IMR-90 (cell line): ENCODE results near the gene RAPGEF3. TPM values are rescaled to one million over a fixed set of nuclear protein-coding genes. Genes with fewer than 3 reads are reported as not detected.

Experiments used
- ATAC-seq: fragments of 200-7000 bp; cut with Tn5 transposase; 2 replicates; pipeline ENCODE4 v1.9.1; 2020; ENCODE audit warnings: low read depth, mild to moderate bottlenecking, moderate library complexity
- BruUV-seq: library from RNA; stranded (reverse); fragments of 400-500 nt; replicated peaks from 2 replicates; lab custom pipeline; 2021; lab: Mats Ljungman, UMichigan
- CTCF ChIA-PET: fragments of 300-600 bp; formaldehyde crosslinking; extraction: SDS; loops from one replicate; lab custom pipeline; 2021; ENCODE audit warnings: antibody characterized with exemption; lab: Yijun Ruan, JAX
- POLR2A ChIA-PET: fragments of 300-600 bp; sonication (Branson Sonifier 250); formaldehyde crosslinking; loops from one replicate; lab custom pipeline; 2022; ENCODE audit warnings: antibody characterized with exemption; ENCODE audit not compliant: unreplicated experiment; lab: Charles Lee
- DNase-seq: peaks from one replicate; pipeline ENCODE4 v3.0.0; 2013
- H2AFZ ChIP-seq: replicated peaks from 2 replicates; pipeline ENCODE3; 2013; ENCODE audit warnings: low read length, mild to moderate bottlenecking; ENCODE audit not compliant: poor library complexity
- H2AK5ac ChIP-seq: 2 replicates; pipeline ENCODE4 v1.6.1; 2013; ENCODE audit warnings: low read depth, low read length, inconsistent platforms
- H2AK9ac ChIP-seq: replicated peaks from 2 replicates; pipeline ENCODE3; 2013; ENCODE audit warnings: mild to moderate bottlenecking, low read depth, low read length, moderate library complexity; ENCODE audit not compliant: poor library complexity
- H2BK120ac ChIP-seq: 2 replicates; pipeline ENCODE4 v1.6.1; 2013; ENCODE audit warnings: low read depth, low read length, inconsistent platforms
- H2BK15ac ChIP-seq: 3 replicates; pipeline ENCODE4 v1.6.1; 2013; ENCODE audit warnings: low read depth, low read length, inconsistent platforms
- H2BK20ac ChIP-seq: 2 replicates; pipeline ENCODE4 v1.6.1; 2013; ENCODE audit warnings: low read depth, mild to moderate bottlenecking, inconsistent platforms, low read length, moderate library complexity
- H2BK5ac ChIP-seq: 2 replicates; pipeline ENCODE4 v1.6.1; 2013; ENCODE audit warnings: mild to moderate bottlenecking, low read depth, low read length, inconsistent platforms; ENCODE audit not compliant: poor library complexity, severe bottlenecking
- H3K14ac ChIP-seq: replicated peaks from 2 replicates; pipeline ENCODE4 v1.6.1; 2013; ENCODE audit warnings: low read depth, low read length, inconsistent platforms
- H3K18ac ChIP-seq: 2 replicates; pipeline ENCODE4 v1.6.1; 2013; ENCODE audit warnings: low read depth, low read length, control low read depth
- H3K23ac ChIP-seq: 2 replicates; pipeline ENCODE4 v1.6.1; 2013; ENCODE audit warnings: low read depth, low read length, inconsistent platforms
- H3K27ac ChIP-seq: 2 replicates; pipeline ENCODE4 v1.5.1; 2013; ENCODE audit warnings: mild to moderate bottlenecking, control low read depth, low read length; ENCODE audit not compliant: insufficient read depth
- H3K27me3 ChIP-seq: 2 replicates; pipeline ENCODE4 v1.6.1; 2013; ENCODE audit warnings: low read length; ENCODE audit not compliant: control insufficient read depth, insufficient read depth
- H3K36me3 ChIP-seq: 2 replicates; pipeline ENCODE4 v1.6.1; 2013; ENCODE audit warnings: low read length, mixed read lengths; ENCODE audit not compliant: control insufficient read depth, insufficient read depth
- H3K4ac ChIP-seq: 2 replicates; pipeline ENCODE4 v1.6.1; 2013; ENCODE audit warnings: low read depth, low read length, inconsistent platforms
- H3K4me1 ChIP-seq: 2 replicates; pipeline ENCODE4 v1.6.1; 2013; ENCODE audit warnings: low read length, mixed read lengths; ENCODE audit not compliant: control insufficient read depth, insufficient read depth
- H3K4me2 ChIP-seq: 2 replicates; pipeline ENCODE4 v1.6.1; 2013; ENCODE audit warnings: low read depth, mild to moderate bottlenecking, control low read depth, low read length, moderate library complexity
- H3K4me3 ChIP-seq: 2 replicates; pipeline ENCODE4 v1.5.1; 2013; ENCODE audit warnings: low read depth, mild to moderate bottlenecking, control low read depth, low read length, moderate library complexity; ENCODE audit not compliant: insufficient read depth
- H3K56ac ChIP-seq: 2 replicates; pipeline ENCODE4 v1.6.1; 2013; ENCODE audit warnings: low read length, inconsistent platforms; ENCODE audit not compliant: insufficient read depth; ENCODE audit errors: extremely low read depth
- H3K79me1 ChIP-seq, 2 experiments: 2 replicates each; pipeline ENCODE4 v1.6.1; 2013; ENCODE audit warnings: low read length in 2 of 2, inconsistent platforms in 1 of 2, low read depth in 1 of 2
- H3K9ac ChIP-seq: 2 replicates; pipeline ENCODE4 v1.6.1; 2013; ENCODE audit warnings: low read depth, low read length, control low read depth
- H3K9me1 ChIP-seq: 2 replicates; pipeline ENCODE4 v1.6.1; 2013; ENCODE audit warnings: low read length, inconsistent platforms; ENCODE audit not compliant: insufficient read depth
- H3K9me3 ChIP-seq: 2 replicates; pipeline ENCODE4 v1.6.1; 2013; ENCODE audit warnings: low read length; ENCODE audit not compliant: control insufficient read depth, insufficient read depth
- H4K20me1 ChIP-seq: 2 replicates; pipeline ENCODE4 v1.6.1; 2013; ENCODE audit warnings: low read length, inconsistent platforms; ENCODE audit not compliant: insufficient read depth
- H4K5ac ChIP-seq: 2 replicates; pipeline ENCODE4 v1.6.1; 2013; ENCODE audit warnings: mild to moderate bottlenecking, low read depth, low read length, control low read depth
- H4K8ac ChIP-seq, 2 experiments: 2 replicates each; pipeline ENCODE4 v1.6.1; 2013; ENCODE audit warnings: low read depth in 2 of 2, low read length in 2 of 2, control low read depth in 1 of 2, inconsistent platforms in 1 of 2
- H4K91ac ChIP-seq: 2 replicates; pipeline ENCODE4 v1.6.1; 2013; ENCODE audit warnings: low read depth, low read length, inconsistent platforms; ENCODE audit not compliant: insufficient read depth
- BHLHE40 ChIP-seq: fragments of 150-350 bp; IDR thresholded peaks from 2 replicates; pipeline ENCODE4 v1.6.1; 2016; ENCODE audit warnings: mild to moderate bottlenecking, low read depth, low read length
- MXI1 ChIP-seq: IDR thresholded peaks from 2 replicates; pipeline ENCODE4 v1.6.1; 2012; ENCODE audit warnings: low read depth, mild to moderate bottlenecking, low read length, moderate library complexity, borderline replicate concordance
- POLR2A ChIP-seq: IDR thresholded peaks from 2 replicates; pipeline ENCODE4 v1.6.1; 2012; ENCODE audit warnings: mild to moderate bottlenecking, low read depth, low read length
- RAD21 ChIP-seq: IDR thresholded peaks from 2 replicates; pipeline ENCODE4 v1.6.1; 2012; ENCODE audit warnings: low read length, improper control_type of control experiment
- RCOR1 ChIP-seq: IDR thresholded peaks from 2 replicates; pipeline ENCODE4 v1.6.1; 2012; ENCODE audit warnings: mild to moderate bottlenecking, low read length, improper control_type of control experiment; ENCODE audit not compliant: insufficient replicate concordance
- RFX5 ChIP-seq: IDR thresholded peaks from 2 replicates; pipeline ENCODE4 v1.8.0; 2012; ENCODE audit warnings: low read depth, mild to moderate bottlenecking, low read length, moderate library complexity
- WGBS, 2 experiments: methylation state at CpG; one replicate each; pipeline versions ENCODE4 v1.1.5 to v1.1.7; 2013; ENCODE audit warnings: missing lambda C conversion rate in 2 of 2; ENCODE audit not compliant: insufficient read length in 1 of 2; ENCODE audit errors: extremely low coverage in 2 of 2; 5-methylcytosine and 5-hydroxymethylcytosine counted together
- dilution Hi-C: fragments of 300-500 bp; cut with HindIII; formaldehyde crosslinking; loops from one replicate; pipeline ENCODE4 v1.14.3; 2018; ENCODE audit warnings: low sequenced_read_pairs; ENCODE audit not compliant: unreplicated experiment
- in situ Hi-C: fragments of 300-500 bp; cut with MboI; formaldehyde crosslinking; loops from 3 replicates; pipeline ENCODE4 v1.14.3; 2019; ENCODE audit warnings: low sequenced_read_pairs, inconsistent platforms, mixed read lengths
- intact Hi-C: fragments of 100-400 bp; cut with micrococcal nuclease; formaldehyde crosslinking; loops from 2 replicates; pipeline ENCODE4 v1.10.0; 2022
- polyA plus RNA-seq, 3 experiments: library from polyadenylated mRNA; depleted of rRNA; stranded (reverse); fragments of >200 nt; gene quantifications; 2 replicates each; pipeline ENCODE4 v1.2.3, GENCODE V29; 2012; ENCODE audit warnings: low replicate concordance in 1 of 3
- total RNA-seq: library from RNA; depleted of rRNA; stranded (reverse); fragments of >200 nt; gene quantifications from 2 replicates; pipeline ENCODE4 v1.2.3, GENCODE V29; 2012
- TF ChIP-seq, protein P1 (sequence below): fragments of 150-350 bp; IDR thresholded peaks from 2 replicates; pipeline ENCODE4 v1.6.1; 2016; ENCODE audit warnings: low read depth, mild to moderate bottlenecking, low read length, moderate library complexity, borderline replicate concordance

RAPGEF3 gene
- total and polyA plus RNA-seq, 2 of the 4 experiments (the other 2 are of a cell fraction): 1.3 to 2.0 TPM

- H3K27ac ChIP-seq: no peak overlapping the region
- DNase-seq: no peak
- H3K56ac ChIP-seq: no peak overlapping the region
- H3K9ac ChIP-seq: no peak overlapping the region
- H3K27me3 ChIP-seq: no peaks in the 10 kb centered on the region
- peaks cover 0 to 36% of the 10 kb centered on the region in 2 experiments for H3K79me1 ChIP-seq
- H3K18ac ChIP-seq: no peak overlapping the region
- no peaks in the 10 kb centered on the region for H3K9me3 ChIP-seq
- no peak overlapping the region for H3K4me2 ChIP-seq
- H2AK5ac ChIP-seq: no peak overlapping the region
- H3K14ac ChIP-seq: no peak overlapping the region
- H3K36me3 ChIP-seq: peaks cover 87% of the 10 kb centered on the region
- 95% methylated on average over 8 of the region's 20 CpGs; no CpG with 5 or more reads in 1 of the 2 experiments for WGBS, 2 experiments
- in situ Hi-C loops (no loop called here), intact Hi-C loops (no loop called here), dilution Hi-C loops (no loop called here)
- H2AFZ ChIP-seq: no peak overlapping the region
- ATAC-seq: no peak
- H3K23ac ChIP-seq: no peak overlapping the region
- ChIA-PET POLR2A (no interaction called here), CTCF (interaction anchor here (1.0 kb wide), 1 partner anchor 17 kb away, joined by 4 read pairs; no protein-coding TSS in a partner anchor)
- H2BK5ac ChIP-seq: no peak overlapping the region
- H4K5ac ChIP-seq: no peak overlapping the region
- peaks cover 15% of the 10 kb centered on the region; the same call in 1 of the 2 replicates for H4K20me1 ChIP-seq
- TF ChIP-seq BHLHE40: no peak
- TF ChIP-seq RFX5: no peak
- TF ChIP-seq MXI1: no peak
- TF ChIP-seq POLR2A: no peak
- no peak for TF ChIP-seq RCOR1
- TF ChIP-seq RAD21: no peak
- TF ChIP-seq, protein P1, sequence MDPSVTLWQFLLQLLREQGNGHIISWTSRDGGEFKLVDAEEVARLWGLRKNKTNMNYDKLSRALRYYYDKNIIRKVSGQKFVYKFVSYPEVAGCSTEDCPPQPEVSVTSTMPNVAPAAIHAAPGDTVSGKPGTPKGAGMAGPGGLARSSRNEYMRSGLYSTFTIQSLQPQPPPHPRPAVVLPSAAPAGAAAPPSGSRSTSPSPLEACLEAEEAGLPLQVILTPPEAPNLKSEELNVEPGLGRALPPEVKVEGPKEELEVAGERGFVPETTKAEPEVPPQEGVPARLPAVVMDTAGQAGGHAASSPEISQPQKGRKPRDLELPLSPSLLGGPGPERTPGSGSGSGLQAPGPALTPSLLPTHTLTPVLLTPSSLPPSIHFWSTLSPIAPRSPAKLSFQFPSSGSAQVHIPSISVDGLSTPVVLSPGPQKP: no peak
- H3K4me1 ChIP-seq: no peaks in the 10 kb centered on the region
- no peak overlapping the region for H2BK120ac ChIP-seq
- no peak overlapping the region for H2BK20ac ChIP-seq
- H4K91ac ChIP-seq: no peak overlapping the region
- no TSS peak for BruUV-seq
- no peak overlapping the region for H4K8ac ChIP-seq
- no peak overlapping the region for H2AK9ac ChIP-seq
- H3K4me3 ChIP-seq: no peak overlapping the region
- H2BK15ac ChIP-seq: no peak overlapping the region
- no peak overlapping the region for H3K4ac ChIP-seq
- H3K9me1 ChIP-seq: no peaks in the 10 kb centered on the region
These were observed 32.1 kb upstream of the RAPGEF3 start for GRCh38 chr12:47790676-47791350.
